Upper lobe of right lung (tissue), 1 donor: ENCODE results near the gene ASTN2. TPM values are rescaled to one million over a fixed set of nuclear protein-coding genes. Genes with fewer than 3 reads are reported as not detected.

ENCODE experiments used
- ATAC-seq: fragments of 200-7000 bp; cut with Tn5 transposase; one replicate; pipeline ENCODE4 v1.9.1; 2020; ENCODE audit warnings: mild to moderate bottlenecking, moderate library complexity
- DNase-seq: peaks from one replicate; pipeline ENCODE4 v3.0.0-alpha.2; 2020
- H3K27ac ChIP-seq: fragments of 200-600 bp; one replicate; pipeline ENCODE4 v1.8.0; 2022
- H3K27me3 ChIP-seq: fragments of 200-600 bp; one replicate; pipeline ENCODE4 v1.8.0; 2022; ENCODE audit warnings: mild to moderate bottlenecking
- H3K36me3 ChIP-seq: fragments of 200-600 bp; one replicate; pipeline ENCODE4 v1.8.0; 2022
- H3K4me1 ChIP-seq: fragments of 200-600 bp; one replicate; pipeline ENCODE4 v1.8.0; 2022
- H3K4me3 ChIP-seq: fragments of 200-600 bp; one replicate; pipeline ENCODE4 v1.8.0; 2022; ENCODE audit warnings: mild to moderate bottlenecking
- H3K9me3 ChIP-seq: fragments of 200-600 bp; one replicate; pipeline ENCODE4 v1.8.0; 2022
- intact Hi-C: fragments of 100-400 bp; cut with DNase I; formaldehyde crosslinking; loops from one replicate; pipeline ENCODE4 v1.11.0; 2022
- total RNA-seq: library from RNA; stranded (reverse); fragmentation: NEBNext Ultra II Directional; extraction: Animal tissue kit (Norgen Biotek cat#: 25700); gene quantifications from one replicate; pipeline ENCODE4 v1.2.1, GENCODE V29; 2021
- TF ChIP-seq, protein P1 (sequence below): fragments of 200-600 bp; IDR thresholded peaks from one replicate; pipeline ENCODE4 v1.8.0; 2022; ENCODE audit warnings: antibody characterized with exemption
- donor health status: DM: no; HTN: yes; CAD: no; lungs with severe emphysema.

ASTN2 gene
- total RNA-seq, 1 donor from 2014 or later = 3.8 TPM

- Histone ChIP-seq H3K27ac (no peak overlapping the region), H3K4me3 (no peak overlapping the region), H3K36me3 (no peaks in the 10 kb centered on the region), H3K9me3 (no peaks in the 10 kb centered on the region), H3K27me3 (no peaks in the 10 kb centered on the region), H3K4me1 (no peaks in the 10 kb centered on the region)
- ATAC-seq (no peak), DNase-seq (no peak)
- intact Hi-C loops = no loop called here
- TF ChIP-seq, protein P1, sequence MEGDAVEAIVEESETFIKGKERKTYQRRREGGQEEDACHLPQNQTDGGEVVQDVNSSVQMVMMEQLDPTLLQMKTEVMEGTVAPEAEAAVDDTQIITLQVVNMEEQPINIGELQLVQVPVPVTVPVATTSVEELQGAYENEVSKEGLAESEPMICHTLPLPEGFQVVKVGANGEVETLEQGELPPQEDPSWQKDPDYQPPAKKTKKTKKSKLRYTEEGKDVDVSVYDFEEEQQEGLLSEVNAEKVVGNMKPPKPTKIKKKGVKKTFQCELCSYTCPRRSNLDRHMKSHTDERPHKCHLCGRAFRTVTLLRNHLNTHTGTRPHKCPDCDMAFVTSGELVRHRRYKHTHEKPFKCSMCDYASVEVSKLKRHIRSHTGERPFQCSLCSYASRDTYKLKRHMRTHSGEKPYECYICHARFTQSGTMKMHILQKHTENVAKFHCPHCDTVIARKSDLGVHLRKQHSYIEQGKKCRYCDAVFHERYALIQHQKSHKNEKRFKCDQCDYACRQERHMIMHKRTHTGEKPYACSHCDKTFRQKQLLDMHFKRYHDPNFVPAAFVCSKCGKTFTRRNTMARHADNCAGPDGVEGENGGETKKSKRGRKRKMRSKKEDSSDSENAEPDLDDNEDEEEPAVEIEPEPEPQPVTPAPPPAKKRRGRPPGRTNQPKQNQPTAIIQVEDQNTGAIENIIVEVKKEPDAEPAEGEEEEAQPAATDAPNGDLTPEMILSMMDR = no peak
These were observed 89.6 kb downstream of the ASTN2 start for GRCh38 chr9:117325110-117325731.

DNA sequence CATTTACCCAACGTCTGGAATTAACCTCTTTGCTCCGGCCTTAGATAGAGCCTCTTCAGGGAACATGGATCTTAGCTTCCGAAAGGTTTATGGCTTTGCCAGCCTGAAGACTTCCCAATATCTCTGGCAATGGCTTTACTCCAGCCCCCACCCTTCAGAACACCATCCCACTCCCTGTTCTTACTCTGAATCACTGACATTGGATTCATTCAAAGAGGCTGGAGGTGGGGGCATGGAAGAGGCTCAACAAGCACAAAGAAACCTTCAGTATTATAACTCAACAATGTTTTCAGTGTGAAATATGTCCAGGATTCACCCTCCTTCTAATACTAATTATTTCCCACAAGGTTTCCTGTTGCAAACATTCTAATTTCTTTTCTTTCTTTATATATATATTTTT lies 91.5 kb downstream of the ASTN2 start:
- no peaks in the 10 kb centered on the region for H3K36me3 ChIP-seq
- DNase-seq = no peak
- intact Hi-C loops = no loop called here
- no peak overlapping the region for H3K27ac ChIP-seq
- no peaks in the 10 kb centered on the region for H3K4me1 ChIP-seq
- TF ChIP-seq, protein P1 = no peak
- no peaks in the 10 kb centered on the region for H3K9me3 ChIP-seq
- ATAC-seq = no peak
- H3K27me3 ChIP-seq = no peaks in the 10 kb centered on the region
- no peak overlapping the region for H3K4me3 ChIP-seq

- intact Hi-C loops = no loop called here
- no peaks in the 10 kb centered on the region for H3K36me3 ChIP-seq
These were observed 97.7 kb downstream of the ASTN2 start for GRCh38 chr9:117317192-117317591.

DNA sequence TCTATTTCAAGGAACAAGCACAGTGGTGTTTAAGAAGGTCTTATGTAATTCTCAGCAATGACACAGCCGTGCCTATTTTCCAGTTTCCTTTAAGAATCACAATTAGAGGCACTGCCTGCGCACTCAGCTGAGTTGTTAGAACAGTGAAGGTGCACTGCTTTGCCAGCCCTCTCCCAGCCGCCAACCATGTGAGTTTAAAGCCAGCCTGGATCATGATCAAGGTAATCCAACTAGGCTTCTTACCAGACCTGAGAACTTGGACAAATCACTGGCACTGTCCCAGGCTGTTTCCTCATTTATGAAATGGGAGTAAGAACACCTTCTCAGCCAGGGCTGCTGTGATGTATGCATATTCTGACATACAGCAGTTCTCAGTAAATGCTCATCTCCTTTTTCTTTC lies 99.6 kb downstream of the ASTN2 start:
- ATAC-seq (no peak), DNase-seq (no peak)
- Histone ChIP-seq H3K4me3 (no peak overlapping the region), H3K27ac (no peak overlapping the region), H3K36me3 (no peaks in the 10 kb centered on the region), H3K4me1 (no peaks in the 10 kb centered on the region), H3K27me3 (no peaks in the 10 kb centered on the region), H3K9me3 (no peaks in the 10 kb centered on the region)
- TF ChIP-seq, protein P1 = no peak
- intact Hi-C loops = no loop called here

More at GRCh38 chr9:117317192-117317591, 97.7 kb downstream of the ASTN2 start:
- Histone ChIP-seq H3K27me3 (no peaks in the 10 kb centered on the region), H3K27ac (no peak overlapping the region), H3K4me1 (no peaks in the 10 kb centered on the region), H3K9me3 (no peaks in the 10 kb centered on the region), H3K4me3 (no peak overlapping the region)
- TF ChIP-seq, protein P1 = no peak
- DNase-seq (no peak), ATAC-seq (no peak)

DNA sequence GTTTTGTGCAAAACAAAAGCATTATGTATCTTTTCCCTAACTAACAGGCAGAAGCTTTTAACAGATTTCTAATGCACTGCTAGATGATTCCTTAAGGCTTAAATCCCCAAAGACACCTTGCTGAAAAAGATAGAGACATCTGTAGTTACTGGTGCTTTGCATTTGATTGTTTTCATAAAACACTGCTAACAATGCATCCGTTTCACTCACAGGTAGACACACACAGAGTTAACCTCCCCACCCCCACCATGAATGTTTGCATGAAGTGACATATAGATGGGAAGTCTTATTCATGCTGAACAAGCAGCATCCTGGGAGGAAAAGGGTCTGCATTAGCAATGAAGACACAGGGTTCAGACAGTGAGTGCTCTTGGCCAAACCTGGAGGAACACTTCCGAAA lies 100.9 kb downstream of the ASTN2 start:
- no peaks in the 10 kb centered on the region for H3K4me1 ChIP-seq
- DNase-seq (no peak), ATAC-seq (no peak)
- no peak overlapping the region for H3K4me3 ChIP-seq
- no peak overlapping the region for H3K27ac ChIP-seq
- TF ChIP-seq, protein P1 = no peak
- H3K36me3 ChIP-seq = no peaks in the 10 kb centered on the region
- H3K9me3 ChIP-seq = no peaks in the 10 kb centered on the region
- intact Hi-C loops = no loop called here
- no peaks in the 10 kb centered on the region for H3K27me3 ChIP-seq

DNA sequence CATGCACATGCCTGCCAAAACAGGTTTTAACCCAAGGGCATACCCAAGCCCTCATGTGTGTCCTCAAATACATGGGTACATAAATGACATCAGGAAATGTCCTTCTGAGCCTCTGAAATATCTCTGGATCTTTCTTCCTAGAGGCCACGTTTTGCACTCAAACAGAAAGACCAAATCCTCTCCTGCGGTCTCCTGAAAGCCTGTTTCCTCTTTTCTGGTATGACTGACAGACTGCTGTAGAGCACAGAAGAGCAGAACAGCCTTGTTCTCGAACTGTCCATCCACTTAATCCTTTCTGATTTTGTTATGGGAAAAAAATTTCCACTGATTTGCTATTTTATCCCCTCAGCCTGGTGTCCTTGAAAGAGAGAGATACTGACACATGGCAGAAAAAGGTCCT lies 107.2 kb downstream of the ASTN2 start:
- Histone ChIP-seq H3K4me1 (no peaks in the 10 kb centered on the region), H3K27ac (no peak overlapping the region), H3K27me3 (no peaks in the 10 kb centered on the region), H3K4me3 (no peak overlapping the region), H3K36me3 (no peaks in the 10 kb centered on the region), H3K9me3 (no peaks in the 10 kb centered on the region)
- intact Hi-C loops = no loop called here
- ATAC-seq = no peak
- DNase-seq = no peak
- TF ChIP-seq, protein P1 = no peak
